Spleen (tissue), 11 donors: ENCODE measurements around the gene FGF4. TPM values are rescaled to one million over a fixed set of nuclear protein-coding genes. Genes with fewer than 3 reads are reported as not detected.
"Not testable (repeated sequence)": the region's sequence is repeated elsewhere in the genome, so short reads cannot be mapped to it uniquely, and the experiment has no call there.

ENCODE experiments used
- DNase-seq: peaks from one replicate; pipeline ENCODE4 v3.0.0-alpha.2; 2020
- H3K27ac ChIP-seq, 8 donors: fragments of 200-600 bp; sonication (generic) in 7 of 8; 1 replicate in 4 of 8; 2 replicates in 4 of 8; pipeline versions ENCODE4 v1.5.0 to v1.8.0; 2016 to 2021; ENCODE audit warnings: inconsistent platforms in 4 of 8, mild to moderate bottlenecking in 4 of 8, moderate library complexity in 1 of 8
- H3K27me3 ChIP-seq, 7 donors: fragments of 200-600 bp; sonication (generic) in 6 of 7; replicated peaks in 1 of 7; 1 replicate in 4 of 7; 2 replicates in 3 of 7; pipeline versions ENCODE4 v1.5.0 to v1.8.0; 2016 to 2021; ENCODE audit warnings: inconsistent platforms in 3 of 7, mild to moderate bottlenecking in 1 of 7
- H3K36me3 ChIP-seq, 6 donors: fragments of 200-600 bp; sonication (generic) in 5 of 6; 1 replicate in 4 of 6; 2 replicates in 2 of 6; pipeline versions ENCODE4 v1.5.0 to v1.8.0; 2016 to 2021; ENCODE audit warnings: inconsistent platforms in 2 of 6
- H3K4me1 ChIP-seq, 6 donors: fragments of 200-600 bp; sonication (generic) in 5 of 6; 1 replicate in 3 of 6; 2 replicates in 3 of 6; pipeline versions ENCODE4 v1.5.0 to v1.8.0; 2016 to 2021; ENCODE audit warnings: inconsistent platforms in 3 of 6
- H3K4me3 ChIP-seq, 8 donors: fragments of 200-600 bp; sonication (generic) in 7 of 8; 1 replicate in 4 of 8; 2 replicates in 4 of 8; pipeline versions ENCODE4 v1.5.0 to v1.8.0; 2016 to 2021; ENCODE audit warnings: inconsistent platforms in 4 of 8, mild to moderate bottlenecking in 4 of 8, moderate library complexity in 2 of 8
- H3K9me3 ChIP-seq, 8 donors: fragments of 200-600 bp; sonication (generic) in 7 of 8; 1 replicate in 4 of 8; 2 replicates in 4 of 8; pipeline versions ENCODE4 v1.5.0 to v1.8.0; 2016 to 2021; ENCODE audit warnings: inconsistent platforms in 4 of 8
- CTCF ChIP-seq, 11 experiments: fragments of 200-600 bp in 7 of 11; fragments of 450-650 bp in 4 of 11; sonication (generic) in 4 of 11; IDR thresholded peaks in 8 of 11; conservative IDR thresholded peaks in 3 of 11; 1 replicate in 7 of 11; 2 replicates in 4 of 11; pipeline versions ENCODE4 v1.4.0 to v1.8.0; 2016 to 2021; ENCODE audit warnings: antibody characterized with exemption in 11 of 11, inconsistent platforms in 4 of 11, mild to moderate bottlenecking in 1 of 11
- POLR2A ChIP-seq, 3 donors: fragments of 450-650 bp; IDR thresholded peaks; one replicate each; pipeline ENCODE4 v1.5.1; 2017; ENCODE audit warnings: antibody characterized with exemption in 3 of 3, mild to moderate bottlenecking in 1 of 3
- POLR2AphosphoS5 ChIP-seq, 3 donors: sonication (generic); formaldehyde crosslinking; IDR thresholded peaks; one replicate each; pipeline ENCODE4 v1.5.1; 2017; ENCODE audit warnings: antibody characterized with exemption in 3 of 3
- WGBS, 5 donors: extraction: QIAGEN DNeasy Blood & Tissue Kit in 3 of 5; methylation state at CpG; one replicate each; pipeline versions ENCODE4 v1.1.5 to v1.1.7; 2013 to 2018; 5-methylcytosine and 5-hydroxymethylcytosine counted together
- intact Hi-C: fragments of 100-400 bp; cut with DNase I; formaldehyde crosslinking; loops from one replicate; pipeline ENCODE4 v1.15.0; 2023; ENCODE audit warnings: low total_unique reads
- polyA plus RNA-seq, 3 donors: library from polyadenylated mRNA; stranded (reverse); fragments of 200-250 nt; gene quantifications; one replicate each; pipeline ENCODE4 v1.2.1, GENCODE V29; 2013
- total RNA-seq, 7 donors: library from RNA; depleted of rRNA in 3 of 7; stranded (reverse); fragments of >200 nt in 3 of 7; fragmentation: NEBNext Ultra II Directional in 4 of 7; extraction: Animal tissue kit (Norgen Biotek cat#: 25700) in 4 of 7; gene quantifications; one replicate each; pipeline versions ENCODE4 v1.1.0 to v1.2.1, GENCODE V29; 2016 to 2021
- donor health status: healthy with polysubstance abuse.
- donor health status: DM: no; HTN: no; CAD: no; lungs with moderate emphysema.
- donor health status: DM: no; HTN: no; CAD: no.
- donor health status: Bipolar disorder and iron deficiency.
- donor health status: healthy.
- donor health status: DM: no; HTN: no; CAD: no.
- donor health status: DM: yes; HTN: yes; CAD: no.

FGF4 gene
- total and polyA plus RNA-seq, 10 donors, result not detected

- TF ChIP-seq CTCF (IDR thresholded peaks at IDR 0.05 in 8 of 11, conservative IDR thresholded peaks at IDR 0.05 in 3 of 11) (no peak), POLR2AphosphoS5 (IDR thresholded peaks at IDR 0.05) (no peak), POLR2A (IDR thresholded peaks at IDR 0.05) (no peak)
- 41 to 46% (median 45%) methylated on average over 7 of the region's 7 CpGs for WGBS, 5 donors
- peaks cover 0 to 5% (median 0%) of the 10 kb centered on the region in 8 donors for H3K9me3 ChIP-seq
Measured at GRCh38 chr11:69771466-69771865, 3.7 kb downstream of the FGF4 start.

GRCh38 chr11:69770540-69770939 lies 4.6 kb downstream of the FGF4 start:
- Histone ChIP-seq H3K4me3 (no peak overlapping the region), H3K27ac (no peak overlapping the region), H3K27me3 (peaks cover 0 to 72% (median 30%) of the 10 kb centered on the region in 7 donors), H3K9me3 (peaks cover 0 to 5% (median 0%) of the 10 kb centered on the region in 8 donors), H3K36me3 (no peaks in the 10 kb centered on the region), H3K4me1 (peaks cover 0 to 12% (median 4%) of the 10 kb centered on the region in 6 donors)
- no peak for TF ChIP-seq POLR2A (IDR thresholded peaks at IDR 0.05)
- intact Hi-C loops, result no loop called here
- WGBS, 5 donors, result 13 to 22% (median 18%) methylated on average over 5 of the region's 5 CpGs
- no peak for DNase-seq

More at GRCh38 chr11:69771466-69771865, 3.7 kb downstream of the FGF4 start:
- Histone ChIP-seq H3K4me3 (no peak overlapping the region), H3K36me3 (no peaks in the 10 kb centered on the region), H3K27me3 (peaks cover 0 to 76% (median 37%) of the 10 kb centered on the region in 7 donors), H3K27ac (no peak overlapping the region), H3K4me1 (peaks cover 0 to 14% (median 5%) of the 10 kb centered on the region in 6 donors)
- intact Hi-C loops, result no loop called here
- DNase-seq, result no peak

DNA sequence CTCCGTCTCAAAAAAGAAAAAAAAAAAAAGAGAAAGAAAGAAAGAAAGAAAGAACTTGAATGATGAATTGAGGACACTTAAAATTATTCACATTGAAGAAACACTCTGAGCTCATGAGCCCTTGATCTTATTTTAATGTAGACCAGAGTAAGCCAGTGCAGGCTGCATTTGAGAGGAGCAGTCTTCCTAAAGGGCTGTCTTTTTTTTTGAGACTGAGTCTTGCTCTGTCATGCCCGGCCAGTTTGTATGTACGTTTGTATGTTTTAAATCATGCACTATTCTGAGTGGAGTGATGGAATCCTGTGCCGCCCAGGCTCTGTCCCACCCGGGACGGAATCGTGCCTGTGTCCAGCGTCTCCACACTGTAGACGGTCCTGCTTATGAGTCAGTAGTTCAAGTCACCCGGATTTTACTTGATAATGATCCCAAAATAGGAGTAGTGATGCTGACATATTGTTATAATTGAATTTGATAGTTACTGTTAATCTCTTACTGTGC lies 9.6 kb downstream of the FGF4 start:
- 73 to 85% (median 76%) methylated on average over 10 of the region's 10 CpGs for WGBS, 5 donors
- DNase-seq, result no peak
- no peak overlapping the region for H3K27ac ChIP-seq
- peaks cover 0 to 5% (median 0%) of the 10 kb centered on the region in 8 donors for H3K9me3 ChIP-seq
- no peak for TF ChIP-seq CTCF (IDR thresholded peaks at IDR 0.05 in 8 of 11, conservative IDR thresholded peaks at IDR 0.05 in 3 of 11)
- TF ChIP-seq POLR2AphosphoS5 (IDR thresholded peaks at IDR 0.05), result no peak
- no peak for TF ChIP-seq POLR2A (IDR thresholded peaks at IDR 0.05)
- no peaks in the 10 kb centered on the region for H3K4me1 ChIP-seq
- H3K27me3 ChIP-seq, result peaks cover 0 to 61% (median 5%) of the 10 kb centered on the region in 7 donors
- intact Hi-C loops, result no loop called here
- H3K4me3 ChIP-seq, result no peak overlapping the region
- H3K36me3 ChIP-seq, result no peaks in the 10 kb centered on the region

DNA sequence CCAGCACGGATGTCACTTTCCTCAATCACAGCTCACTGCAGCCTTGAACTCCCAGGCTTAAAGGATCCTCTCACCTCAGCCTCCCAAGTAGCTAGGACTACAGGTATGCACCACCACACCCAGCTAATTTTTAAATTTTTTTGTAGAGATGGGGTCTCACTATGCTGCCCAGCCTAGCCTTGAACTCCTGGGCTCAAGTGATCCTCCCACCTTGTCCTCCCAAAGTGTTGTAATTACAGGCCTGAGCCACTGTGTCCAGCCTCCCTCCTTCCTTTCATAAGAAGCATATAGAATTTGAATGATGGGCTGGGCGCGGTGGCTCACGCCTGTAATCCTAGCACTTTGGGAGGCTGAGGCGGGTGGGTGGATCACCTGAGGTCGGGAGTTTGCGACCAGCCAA lies 10.2 kb downstream of the FGF4 start:
- DNase-seq, H3K27ac ChIP-seq, H3K36me3 ChIP-seq, intact Hi-C loops, H3K9me3 ChIP-seq, H3K4me1 ChIP-seq, H3K4me3 ChIP-seq: not testable (repeated sequence)
- peaks cover 0 to 55% (median under 1%) of the 10 kb centered on the region in 7 donors for H3K27me3 ChIP-seq
- 89 to 94% (median 94%) methylated on average over 7 of the region's 7 CpGs for WGBS, 5 donors

GRCh38 chr11:69760319-69760718 lies 14.8 kb downstream of the FGF4 start:
- Histone ChIP-seq H3K27ac (no peak overlapping the region), H3K9me3 (peaks cover 0 to 20% (median 3%) of the 10 kb centered on the region in 8 donors), H3K36me3 (no peaks in the 10 kb centered on the region), H3K4me1 (no peaks in the 10 kb centered on the region), H3K4me3 (no peak overlapping the region), H3K27me3 (peaks cover 0 to 69% (median 0%) of the 10 kb centered on the region in 7 donors)
- WGBS, 5 donors, result 43 to 51% (median 44%) methylated on average over 4 of the region's 4 CpGs
- TF ChIP-seq POLR2AphosphoS5 (IDR thresholded peaks at IDR 0.05), result no peak
- TF ChIP-seq POLR2A (IDR thresholded peaks at IDR 0.05), result no peak
- TF ChIP-seq CTCF (IDR thresholded peaks at IDR 0.05 in 8 of 11, conservative IDR thresholded peaks at IDR 0.05 in 3 of 11), result no peak
- DNase-seq, result no peak
- intact Hi-C loops, result no loop called here
